Brain microvascular endothelial cell (primary cell): Measurements from ENCODE around the gene JADE2.

Experiments
- DNase-seq: peaks from one replicate; pipeline ENCODE4 v3.0.0-alpha.2; 2020
- H3K27ac ChIP-seq: fragments of 250-450 bp; sonication (Bioruptor Pico); 2 replicates; pipeline ENCODE4 v1.5.1; 2020; ENCODE audit warnings: mild to moderate bottlenecking, moderate library complexity
- H3K27me3 ChIP-seq: fragments of 250-450 bp; sonication (Bioruptor Pico); replicated peaks from 2 replicates; pipeline ENCODE4 v1.5.1; 2020; ENCODE audit warnings: mild to moderate bottlenecking
- H3K36me3 ChIP-seq: fragments of 250-450 bp; sonication (Bioruptor Pico); replicated peaks from 2 replicates; pipeline ENCODE4 v1.5.1; 2020; ENCODE audit warnings: mild to moderate bottlenecking
- H3K4me3 ChIP-seq: 2 replicates; pipeline ENCODE4 v1.5.1; 2011; ENCODE audit warnings: low read depth, mild to moderate bottlenecking, control low read depth, low read length, moderate library complexity
- CTCF ChIP-seq: IDR thresholded peaks from 2 replicates; pipeline ENCODE4 v1.5.1; 2011; ENCODE audit warnings: low read depth, mild to moderate bottlenecking, moderate library complexity, low read length, control low read depth, inconsistent platforms; ENCODE audit errors: missing control alignments
- in situ Hi-C: cut with HindIII; loops from 2 replicates; pipeline ENCODE4 v1.10.0; 2017; ENCODE audit warnings: low sequenced_read_pairs, low pct_ligation_motif_present

Gene JADE2

GRCh38 chr5:134566741-134567221, 41.3 kb downstream of the JADE2 start:
- H3K36me3 ChIP-seq = peaks cover 26% of the 10 kb centered on the region

GRCh38 chr5:134567641-134568336, 42.3 kb downstream of the JADE2 start:
- no peaks in the 10 kb centered on the region for H3K27me3 ChIP-seq
- DNase-seq = no peak
- in situ Hi-C loops = no loop called here
- H3K4me3 ChIP-seq = no peak overlapping the region
- no peak for TF ChIP-seq CTCF
- peaks cover 26% of the 10 kb centered on the region for H3K36me3 ChIP-seq
- no peak overlapping the region for H3K27ac ChIP-seq

More at GRCh38 chr5:134566741-134567221, 41.3 kb downstream of the JADE2 start:
- H3K27ac ChIP-seq = no peak overlapping the region
- no peaks in the 10 kb centered on the region for H3K27me3 ChIP-seq
- TF ChIP-seq CTCF = no peak
- H3K4me3 ChIP-seq = no peak overlapping the region
- in situ Hi-C loops = no loop called here
- DNase-seq = no peak

GRCh38 chr5:134568337-134568700, 42.8 kb downstream of the JADE2 start:
- no peak for TF ChIP-seq CTCF
- Histone ChIP-seq H3K36me3 (peaks cover 25% of the 10 kb centered on the region), H3K4me3 (no peak overlapping the region), H3K27me3 (no peaks in the 10 kb centered on the region), H3K27ac (no peak overlapping the region)
- DNase-seq = no peak
- in situ Hi-C loops = no loop called here

- no peak for TF ChIP-seq CTCF
- Histone ChIP-seq H3K36me3 (peaks cover 25% of the 10 kb centered on the region), H3K27me3 (no peaks in the 10 kb centered on the region), H3K27ac (no peak overlapping the region), H3K4me3 (no peak overlapping the region)
- in situ Hi-C loops = no loop called here
- no peak for DNase-seq
Observed at GRCh38 chr5:134568761-134569695, 43.6 kb downstream of the JADE2 start.

GRCh38 chr5:134569758-134570364, 44.4 kb downstream of the JADE2 start:
- no peak for TF ChIP-seq CTCF
- no peaks in the 10 kb centered on the region for H3K27me3 ChIP-seq
- peaks cover 23% of the 10 kb centered on the region for H3K36me3 ChIP-seq
- H3K4me3 ChIP-seq = no peak overlapping the region
- in situ Hi-C loops = no loop called here
- no peak for DNase-seq
- H3K27ac ChIP-seq = no peak overlapping the region
